Measurements from ENCODE around the gene LMCD1. TPM values are rescaled to one million over a fixed set of nuclear protein-coding genes. Genes with fewer than 3 reads are reported as not detected.

Gene LMCD1
- total RNA-seq, 2 donors from 2014 or later: 2.2 to 2.9 TPM

GRCh38 chr3:8503461-8503860 lies 1.8 kb downstream of the LMCD1 start:
- Mint-ChIP-seq H3K27ac (peak overlapping the region; percentile 4), H3K27me3 (ENCODE audit: low read depth) (peaks cover 20% of the 10 kb centered on the region), H3K4me1 (ENCODE audit: low read depth) (peaks cover 17% of the 10 kb centered on the region), H3K36me3 (ENCODE audit: insufficient read depth in 2 of 2) (no peaks in the 10 kb centered on the region), H3K9me3 (no peaks in the 10 kb centered on the region), H3K4me3 (peak overlapping the region in 1 of 2 donors; percentile 28)
- ATAC-seq (replicated peaks in 1 of 2) (no peak), DNase-seq (no peak)

GRCh38 chr3:8503871-8504610 lies 2.4 kb downstream of the LMCD1 start:
- Mint-ChIP-seq H3K27ac (peak overlapping the region; percentile 4), H3K4me1 (ENCODE audit: low read depth) (peaks cover 17% of the 10 kb centered on the region), H3K36me3 (ENCODE audit: insufficient read depth in 2 of 2) (no peaks in the 10 kb centered on the region), H3K9me3 (no peaks in the 10 kb centered on the region), H3K27me3 (ENCODE audit: low read depth) (peaks cover 20% of the 10 kb centered on the region), H3K4me3 (peak overlapping the region in 1 of 2 donors; percentile 28)
- ATAC-seq (replicated peaks in 1 of 2): peak in 1 of 2 donors; percentile 12
- peak; percentile 7 to 8 for DNase-seq

DNA sequence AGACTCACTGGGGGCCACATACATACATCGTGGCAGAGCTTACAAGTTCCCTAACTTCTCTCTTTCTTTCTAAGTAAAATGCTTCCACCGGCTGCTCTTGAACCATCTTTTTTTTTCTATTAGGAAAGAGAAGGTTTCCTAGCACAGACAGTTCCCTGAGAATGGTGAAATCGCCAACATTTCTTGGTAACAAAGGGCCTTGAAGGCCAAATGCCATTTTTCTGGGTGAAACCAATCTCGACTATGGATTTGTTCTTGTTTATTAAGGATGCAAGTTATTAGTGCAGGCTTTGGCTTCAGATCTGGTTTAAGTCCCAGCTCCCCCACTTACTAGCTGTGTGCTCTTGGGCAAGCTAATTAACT lies 3.0 kb downstream of the LMCD1 start:
- no peak for ATAC-seq (replicated peaks in 1 of 2)
- H3K4me3 Mint-ChIP-seq: peak overlapping the region in 1 of 2 donors; percentile 11

GRCh38 chr3:8505621-8506020 lies 4.0 kb downstream of the LMCD1 start:
- H3K27ac Mint-ChIP-seq: no peak overlapping the region
- ATAC-seq (replicated peaks in 1 of 2) (no peak), DNase-seq (no peak)
- no peaks in the 10 kb centered on the region for H3K36me3 Mint-ChIP-seq (ENCODE audit: insufficient read depth in 2 of 2)
- H3K9me3 Mint-ChIP-seq: peaks cover 0 to 2% of the 10 kb centered on the region in 2 donors
- H3K4me1 Mint-ChIP-seq (ENCODE audit: low read depth): peaks cover 17% of the 10 kb centered on the region
- H3K27me3 Mint-ChIP-seq (ENCODE audit: low read depth): peaks cover 20% of the 10 kb centered on the region
- no peak overlapping the region for H3K4me3 Mint-ChIP-seq

More for the DNA sequence above, 3.0 kb downstream of the LMCD1 start:
- Mint-ChIP-seq H3K27me3 (ENCODE audit: low read depth) (peaks cover 20% of the 10 kb centered on the region), H3K9me3 (peaks cover 0 to 1% of the 10 kb centered on the region in 2 donors), H3K27ac (no peak overlapping the region), H3K36me3 (ENCODE audit: insufficient read depth in 2 of 2) (no peaks in the 10 kb centered on the region), H3K4me1 (ENCODE audit: low read depth) (peaks cover 17% of the 10 kb centered on the region)
- no peak for DNase-seq

- Mint-ChIP-seq H3K27me3 (ENCODE audit: low read depth) (peaks cover 12% of the 10 kb centered on the region), H3K36me3 (ENCODE audit: insufficient read depth in 2 of 2) (no peaks in the 10 kb centered on the region), H3K4me1 (ENCODE audit: low read depth) (peaks cover 9% of the 10 kb centered on the region), H3K4me3 (no peak overlapping the region), H3K9me3 (peaks cover 0 to 2% of the 10 kb centered on the region in 2 donors), H3K27ac (no peak overlapping the region)
- ATAC-seq (replicated peaks in 1 of 2) (no peak), DNase-seq (no peak)
Observed at GRCh38 chr3:8506571-8507061, 5.0 kb downstream of the LMCD1 start.

DNA sequence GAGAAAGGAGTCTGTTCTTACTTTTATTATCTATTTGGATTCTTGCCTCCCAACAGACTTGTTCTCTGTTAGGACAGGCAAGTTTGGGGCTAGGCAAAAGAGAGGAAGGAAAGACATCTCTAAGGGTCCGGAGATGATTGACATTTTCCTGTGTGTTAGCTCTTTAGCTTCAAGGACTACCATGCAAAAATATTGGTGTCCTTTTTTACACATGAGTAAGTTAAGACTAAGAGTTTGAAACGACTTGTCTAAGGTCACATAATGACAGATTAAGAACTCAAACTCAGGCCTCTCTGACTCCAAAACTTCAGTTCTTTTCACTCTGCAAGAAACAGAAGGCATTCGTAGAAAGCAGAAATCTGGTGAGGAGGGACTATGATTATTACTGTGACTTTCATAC lies 5.9 kb downstream of the LMCD1 start:
- no peak overlapping the region for H3K27ac Mint-ChIP-seq
- peaks cover 12% of the 10 kb centered on the region for H3K27me3 Mint-ChIP-seq (ENCODE audit: low read depth)
- H3K4me1 Mint-ChIP-seq (ENCODE audit: low read depth): peaks cover 6% of the 10 kb centered on the region
- DNase-seq (no peak), ATAC-seq (replicated peaks in 1 of 2) (no peak)
- peaks cover 0 to 2% of the 10 kb centered on the region in 2 donors for H3K9me3 Mint-ChIP-seq
- no peak overlapping the region for H3K4me3 Mint-ChIP-seq
- H3K36me3 Mint-ChIP-seq (ENCODE audit: insufficient read depth in 2 of 2): no peaks in the 10 kb centered on the region

- no peaks in the 10 kb centered on the region for H3K4me1 Mint-ChIP-seq (ENCODE audit: low read depth)
- no peak for ATAC-seq (replicated peaks in 1 of 2)
- no peaks in the 10 kb centered on the region for H3K36me3 Mint-ChIP-seq (ENCODE audit: insufficient read depth in 2 of 2)
- H3K4me3 Mint-ChIP-seq: no peak overlapping the region
- H3K27me3 Mint-ChIP-seq (ENCODE audit: low read depth): no peaks in the 10 kb centered on the region
- no peak overlapping the region for H3K27ac Mint-ChIP-seq
- H3K9me3 Mint-ChIP-seq: peaks cover 0 to 2% of the 10 kb centered on the region in 2 donors
- DNase-seq: no peak
Observed at GRCh38 chr3:8509961-8510360, 8.3 kb downstream of the LMCD1 start.

DNA sequence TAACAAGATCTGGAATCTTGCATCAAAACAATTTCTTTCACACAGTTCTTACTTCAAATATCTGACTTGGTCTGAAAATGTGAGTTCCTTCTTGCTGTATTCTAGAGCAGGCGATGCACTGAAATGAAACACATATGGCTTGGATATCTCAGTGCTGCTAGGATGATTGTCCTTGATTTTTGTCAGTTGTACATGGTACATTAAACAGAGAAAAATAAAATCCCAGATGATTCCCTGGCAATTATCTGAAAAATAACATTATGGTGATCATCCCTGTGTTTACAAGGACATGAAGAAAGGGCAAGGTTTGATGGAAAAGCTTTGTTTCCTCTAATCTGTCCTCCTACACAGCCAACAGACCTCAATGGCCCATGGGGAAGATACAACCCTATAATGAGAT lies 10.6 kb downstream of the LMCD1 start:
- H3K4me1 Mint-ChIP-seq (ENCODE audit: low read depth): no peaks in the 10 kb centered on the region
- no peak for ATAC-seq (replicated peaks in 1 of 2)
- no peak overlapping the region for H3K4me3 Mint-ChIP-seq
- H3K9me3 Mint-ChIP-seq: peaks cover 0 to 2% of the 10 kb centered on the region in 2 donors
- H3K27me3 Mint-ChIP-seq (ENCODE audit: low read depth): no peaks in the 10 kb centered on the region
- DNase-seq: no peak
- H3K36me3 Mint-ChIP-seq (ENCODE audit: insufficient read depth in 2 of 2): no peaks in the 10 kb centered on the region
- H3K27ac Mint-ChIP-seq: no peak overlapping the region

- ATAC-seq (replicated peaks in 1 of 2): no peak
- no peak for DNase-seq
- H3K27me3 Mint-ChIP-seq (ENCODE audit: low read depth): peaks cover 9% of the 10 kb centered on the region
Observed at GRCh38 chr3:8516047-8516661, 14.5 kb downstream of the LMCD1 start.

GRCh38 chr3:8516783-8517182 lies 15.2 kb downstream of the LMCD1 start:
- Mint-ChIP-seq H3K27me3 (ENCODE audit: low read depth) (peaks cover 16% of the 10 kb centered on the region), H3K9me3 (peaks cover 3 to 4% of the 10 kb centered on the region in 2 donors), H3K36me3 (ENCODE audit: insufficient read depth in 2 of 2) (peaks cover 3% of the 10 kb centered on the region in 2 donors), H3K4me1 (ENCODE audit: low read depth) (no peaks in the 10 kb centered on the region), H3K27ac (no peak overlapping the region), H3K4me3 (no peak overlapping the region)
- ATAC-seq (replicated peaks in 1 of 2) (no peak), DNase-seq (no peak)

More at GRCh38 chr3:8516047-8516661, 14.5 kb downstream of the LMCD1 start:
- Mint-ChIP-seq H3K36me3 (ENCODE audit: insufficient read depth in 2 of 2) (no peaks in the 10 kb centered on the region), H3K4me3 (no peak overlapping the region), H3K27ac (no peak overlapping the region), H3K4me1 (ENCODE audit: low read depth) (no peaks in the 10 kb centered on the region), H3K9me3 (no peaks in the 10 kb centered on the region)

- Mint-ChIP-seq H3K36me3 (ENCODE audit: insufficient read depth in 2 of 2) (peaks cover 3% of the 10 kb centered on the region in 2 donors), H3K4me3 (no peak overlapping the region), H3K4me1 (ENCODE audit: low read depth) (no peaks in the 10 kb centered on the region), H3K27ac (no peak overlapping the region), H3K27me3 (ENCODE audit: low read depth) (peaks cover 18% of the 10 kb centered on the region), H3K9me3 (peaks cover 3 to 4% of the 10 kb centered on the region in 2 donors)
- DNase-seq (no peak), ATAC-seq (replicated peaks in 1 of 2) (no peak)
Observed at GRCh38 chr3:8517487-8517886, 15.9 kb downstream of the LMCD1 start.

- Mint-ChIP-seq H3K4me3 (no peak overlapping the region), H3K36me3 (ENCODE audit: insufficient read depth in 2 of 2) (peaks cover 3% of the 10 kb centered on the region in 2 donors), H3K27me3 (ENCODE audit: low read depth) (peaks cover 22% of the 10 kb centered on the region), H3K27ac (no peak overlapping the region), H3K9me3 (peaks cover 3 to 4% of the 10 kb centered on the region in 2 donors), H3K4me1 (ENCODE audit: low read depth) (no peaks in the 10 kb centered on the region)
- DNase-seq: no peak
- ATAC-seq (replicated peaks in 1 of 2): no peak
Observed at GRCh38 chr3:8518138-8518537, 16.5 kb downstream of the LMCD1 start.

- no peak for DNase-seq
- ATAC-seq (replicated peaks in 1 of 2): no peak
- Mint-ChIP-seq H3K36me3 (ENCODE audit: insufficient read depth in 2 of 2) (peaks cover 3% of the 10 kb centered on the region in 2 donors), H3K27me3 (ENCODE audit: low read depth) (peaks cover 26% of the 10 kb centered on the region), H3K27ac (no peak overlapping the region), H3K9me3 (peaks cover 3 to 4% of the 10 kb centered on the region in 2 donors), H3K4me1 (ENCODE audit: low read depth) (no peaks in the 10 kb centered on the region), H3K4me3 (no peak overlapping the region)
Observed at GRCh38 chr3:8519156-8519555, 17.5 kb downstream of the LMCD1 start.

All from activated T-cell treated with anti-CD3 and anti-CD28 coated beads, Interleukin-2, amount 50 U/mL, for 72 hours (primary cell).